GM04504 (cell line): ENCODE measurements around the gene DGCR8.

Source experiments
- DNase-seq: peaks from one replicate; pipeline ENCODE4 v3.0.0-alpha.2; 2012; ENCODE audit warnings: low read depth

Gene DGCR8

DNA sequence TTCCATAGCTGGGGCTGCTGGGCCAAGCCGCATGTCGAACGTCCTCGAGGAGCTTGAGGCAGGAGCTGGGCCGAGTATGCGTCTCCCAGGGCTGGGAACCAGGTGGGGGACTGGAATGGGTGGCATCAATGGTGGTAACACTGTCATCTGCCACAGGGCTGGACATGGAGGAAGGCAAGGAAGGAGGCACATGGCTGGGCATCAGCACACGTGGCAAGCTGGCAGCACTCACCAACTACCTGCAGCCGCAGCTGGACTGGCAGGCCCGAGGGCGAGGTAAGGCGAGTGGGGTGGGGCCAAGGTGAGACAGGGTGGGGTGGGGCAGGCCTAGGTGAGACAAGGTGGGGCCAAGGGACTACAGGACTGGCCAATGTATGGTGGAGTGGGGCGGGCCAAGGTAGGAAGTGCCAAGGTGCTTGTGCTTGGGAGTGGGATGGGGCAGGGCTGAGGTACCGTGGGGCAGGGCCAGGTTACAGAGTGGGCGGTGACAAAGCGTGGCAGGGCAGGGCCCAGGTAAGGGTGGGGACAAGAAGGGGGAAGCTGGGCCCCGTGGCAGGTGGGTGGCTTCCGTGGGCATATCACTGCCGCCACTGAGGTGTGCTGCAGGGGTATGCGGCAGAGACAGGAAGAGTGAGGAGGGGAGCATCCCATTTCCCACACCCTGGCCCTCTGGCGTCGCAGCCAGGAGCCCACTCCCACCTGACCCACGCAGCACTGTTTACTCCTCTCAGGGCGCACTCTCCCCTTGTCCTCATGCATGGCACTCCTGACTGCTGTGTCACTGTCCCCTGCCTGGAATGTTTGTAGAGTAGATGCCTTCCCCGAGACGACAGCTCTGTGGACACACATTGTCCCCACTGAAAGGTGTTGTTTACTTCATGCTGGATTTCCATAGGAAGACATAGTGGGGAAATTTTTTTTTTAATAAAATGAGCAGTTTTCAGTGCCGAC lies 27.5 kb upstream of the DGCR8 start:
- DNase-seq = no peak

DNA sequence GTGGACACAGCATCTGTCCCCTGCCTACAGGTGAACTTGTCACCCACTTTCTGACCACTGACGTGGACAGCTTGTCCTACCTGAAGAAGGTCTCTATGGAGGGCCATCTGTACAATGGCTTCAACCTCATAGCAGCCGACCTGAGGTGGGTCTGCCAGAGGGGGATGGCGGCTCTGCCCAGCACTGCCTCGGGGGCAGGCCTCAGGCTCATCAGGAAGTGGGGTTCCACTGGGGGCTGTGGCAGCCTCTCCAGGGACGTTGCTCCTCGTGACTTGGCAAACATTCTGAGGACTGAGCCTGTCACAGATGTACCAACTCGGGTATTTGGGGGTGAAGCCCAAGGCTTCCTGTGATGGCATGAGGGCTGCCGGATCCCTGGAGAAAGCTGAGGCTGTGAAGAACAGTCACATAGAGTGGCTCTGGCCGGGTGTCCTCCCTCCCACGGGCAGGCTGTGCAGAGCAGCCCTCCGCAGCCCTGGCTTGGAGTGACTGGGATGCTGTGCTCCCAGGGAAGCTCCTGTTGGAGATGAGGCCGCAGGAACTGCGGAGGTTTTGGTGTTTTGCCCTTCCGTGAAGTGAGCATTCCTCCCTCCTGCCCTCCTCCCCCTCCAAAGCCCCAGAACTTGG lies 26.5 kb upstream of the DGCR8 start:
- DNase-seq = no peak

DNA sequence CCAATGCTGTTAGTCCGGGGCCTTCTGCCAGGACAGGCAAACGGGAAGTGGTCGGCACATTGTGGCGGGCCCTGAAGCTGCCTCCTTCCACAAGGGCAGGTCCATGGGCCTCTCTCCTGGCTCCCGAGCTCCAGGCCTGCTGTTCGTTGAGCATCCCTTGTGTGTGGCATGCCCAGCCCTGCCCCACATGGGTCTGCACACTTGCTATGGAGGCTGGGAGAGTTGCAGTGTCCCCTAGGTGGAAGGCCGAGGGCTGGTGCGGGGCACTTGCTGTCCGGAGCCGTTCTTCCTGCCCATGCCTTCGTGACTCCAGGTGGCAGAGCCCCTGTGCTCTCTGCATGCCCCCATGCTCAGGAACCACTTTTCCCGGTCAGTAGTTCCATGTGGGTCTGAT lies 26.0 kb upstream of the DGCR8 start:
- DNase-seq = no peak

DNA sequence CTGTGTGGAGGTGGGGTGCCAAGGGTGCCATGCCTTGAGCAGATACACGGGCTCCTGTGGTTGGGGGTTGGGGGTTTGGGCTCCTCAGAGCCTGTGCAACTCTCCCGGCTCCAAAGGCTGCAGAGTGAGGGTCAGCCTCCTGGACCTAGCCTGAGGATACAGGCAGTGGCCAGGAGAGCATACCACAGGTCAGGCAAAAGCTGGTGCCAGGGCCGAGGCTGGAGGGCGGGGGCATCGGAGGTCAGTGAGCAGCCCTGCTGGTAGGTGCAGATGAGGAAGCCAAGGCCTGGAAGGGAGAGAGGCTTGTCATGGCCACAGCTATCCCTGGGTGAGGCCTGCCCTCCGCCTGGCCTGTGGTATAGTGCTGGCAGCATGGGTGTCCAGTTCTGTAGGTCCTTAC lies 25.6 kb upstream of the DGCR8 start:
- no peak for DNase-seq

DNA sequence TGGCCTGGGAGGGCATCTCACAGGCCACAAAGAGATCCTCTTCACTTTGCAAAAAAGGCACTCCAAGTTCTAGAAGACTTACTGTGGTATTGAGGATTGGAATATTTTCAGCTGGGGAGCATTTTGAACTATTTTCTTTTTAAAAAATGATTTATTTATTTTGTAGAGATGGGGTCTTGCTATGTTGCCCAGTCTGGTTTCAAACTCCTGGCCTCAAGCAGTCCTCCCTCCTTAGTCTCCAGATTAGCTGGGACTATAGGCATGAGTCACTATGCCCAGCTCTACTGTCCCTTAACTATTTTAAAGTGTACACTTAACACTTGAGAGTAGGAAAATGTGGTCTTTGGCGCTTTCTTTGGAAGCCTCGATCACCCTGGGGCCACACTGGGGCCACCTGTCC lies 24.9 kb upstream of the DGCR8 start:
- no peak for DNase-seq

DNA sequence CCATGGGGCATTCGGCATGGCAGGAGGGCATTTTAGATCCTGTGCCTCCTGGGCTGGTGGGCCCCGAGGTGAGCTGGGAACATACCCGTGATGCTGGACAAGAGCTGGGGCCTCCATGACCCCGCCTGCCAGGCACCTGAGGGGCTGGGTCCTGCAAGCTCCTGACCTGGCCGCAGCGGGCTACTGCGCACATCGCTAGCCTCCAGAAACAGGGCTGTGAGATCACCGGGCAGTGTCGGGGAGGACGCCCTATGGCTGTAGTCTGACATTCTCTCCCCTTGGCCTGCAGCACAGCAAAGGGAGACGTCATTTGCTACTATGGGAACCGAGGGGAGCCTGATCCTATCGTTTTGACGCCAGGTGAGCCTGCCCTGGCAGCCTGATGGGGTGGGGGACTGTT lies 24.4 kb upstream of the DGCR8 start:
- no peak for DNase-seq

DNA sequence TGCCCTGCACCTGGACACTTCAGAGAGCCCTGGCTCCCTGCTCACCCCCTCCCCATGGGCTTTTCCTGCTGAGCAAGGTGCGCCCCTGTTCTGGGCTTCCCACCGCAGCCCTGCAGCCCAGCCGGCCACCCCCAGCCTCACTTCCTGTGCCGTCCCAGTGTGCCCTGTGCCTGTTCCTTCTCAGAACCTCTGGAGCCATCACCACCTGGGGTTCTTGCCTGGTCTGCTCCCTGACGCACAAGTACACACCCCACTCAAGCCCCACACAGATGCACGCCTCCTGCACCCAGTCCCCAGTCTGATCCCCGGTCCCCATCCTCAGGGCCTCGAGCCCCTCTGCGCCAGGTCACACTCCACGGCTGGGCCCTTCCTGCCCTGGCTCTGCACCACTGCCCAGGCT lies 23.9 kb upstream of the DGCR8 start:
- DNase-seq = no peak

DNA sequence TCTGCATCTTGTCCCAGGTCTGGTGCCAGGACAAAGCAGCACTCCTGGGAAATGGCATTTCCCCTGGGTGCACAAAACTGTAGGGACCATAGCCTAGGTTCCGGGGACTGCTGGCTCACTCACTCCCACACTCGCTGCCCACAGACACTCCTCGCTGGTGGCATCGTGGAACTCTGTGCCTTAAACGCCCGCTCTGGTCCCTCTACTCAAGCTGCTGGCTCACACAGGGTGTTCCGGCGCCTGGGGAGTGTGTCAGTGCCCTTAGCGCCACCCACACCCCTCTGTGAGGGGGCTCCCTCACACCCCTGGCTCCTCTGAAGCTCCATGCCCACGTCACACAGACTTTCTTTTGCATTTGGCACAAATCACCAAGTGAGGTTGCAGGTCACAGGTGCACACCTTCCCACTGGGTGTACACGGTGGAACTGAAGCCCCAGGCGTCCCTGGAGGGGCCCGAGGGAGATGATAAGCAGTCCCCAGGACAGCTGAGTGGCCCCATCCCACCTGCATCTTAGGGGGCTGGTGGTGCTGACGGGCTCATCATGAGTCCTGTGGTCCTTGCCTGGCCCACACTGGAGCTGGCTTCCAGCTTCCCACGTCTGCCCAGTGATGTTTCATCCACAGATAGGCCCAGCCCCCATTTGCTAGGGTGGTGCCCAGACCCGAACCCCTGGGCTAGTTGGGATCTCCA lies 23.2 kb upstream of the DGCR8 start:
- no peak for DNase-seq

DNA sequence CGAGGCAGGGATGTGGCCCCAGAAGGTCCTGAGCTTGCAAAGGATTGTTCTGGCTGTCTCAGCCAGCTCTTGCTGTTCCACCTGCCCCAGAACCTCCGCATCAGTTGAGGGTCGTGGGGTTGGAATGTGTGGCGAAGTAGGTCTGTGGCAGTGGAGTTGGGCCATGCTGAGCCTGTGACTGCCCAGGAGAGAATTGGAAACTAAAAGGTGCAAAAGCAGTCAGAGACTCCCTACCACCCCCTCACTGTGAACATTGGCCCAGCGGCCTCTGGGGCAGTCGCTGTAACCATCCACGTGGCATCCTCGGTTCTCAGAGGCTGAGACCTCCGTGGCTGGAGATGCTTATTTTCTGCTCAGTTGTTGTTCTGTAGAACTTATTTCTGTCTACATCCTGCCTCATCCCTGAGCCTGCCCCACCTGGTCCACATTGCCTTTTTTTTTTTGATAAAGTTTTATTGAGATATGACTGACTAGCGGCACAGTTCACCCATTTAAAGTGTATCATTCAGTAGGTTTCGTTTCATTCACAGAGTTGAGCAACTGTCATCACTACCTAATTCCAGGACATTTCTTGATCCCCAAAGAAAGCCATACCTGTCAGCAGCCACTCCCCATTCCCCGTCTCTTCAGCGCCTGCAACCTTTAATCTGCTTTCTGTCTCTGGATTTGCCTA lies 22.3 kb upstream of the DGCR8 start:
- no peak for DNase-seq

DNA sequence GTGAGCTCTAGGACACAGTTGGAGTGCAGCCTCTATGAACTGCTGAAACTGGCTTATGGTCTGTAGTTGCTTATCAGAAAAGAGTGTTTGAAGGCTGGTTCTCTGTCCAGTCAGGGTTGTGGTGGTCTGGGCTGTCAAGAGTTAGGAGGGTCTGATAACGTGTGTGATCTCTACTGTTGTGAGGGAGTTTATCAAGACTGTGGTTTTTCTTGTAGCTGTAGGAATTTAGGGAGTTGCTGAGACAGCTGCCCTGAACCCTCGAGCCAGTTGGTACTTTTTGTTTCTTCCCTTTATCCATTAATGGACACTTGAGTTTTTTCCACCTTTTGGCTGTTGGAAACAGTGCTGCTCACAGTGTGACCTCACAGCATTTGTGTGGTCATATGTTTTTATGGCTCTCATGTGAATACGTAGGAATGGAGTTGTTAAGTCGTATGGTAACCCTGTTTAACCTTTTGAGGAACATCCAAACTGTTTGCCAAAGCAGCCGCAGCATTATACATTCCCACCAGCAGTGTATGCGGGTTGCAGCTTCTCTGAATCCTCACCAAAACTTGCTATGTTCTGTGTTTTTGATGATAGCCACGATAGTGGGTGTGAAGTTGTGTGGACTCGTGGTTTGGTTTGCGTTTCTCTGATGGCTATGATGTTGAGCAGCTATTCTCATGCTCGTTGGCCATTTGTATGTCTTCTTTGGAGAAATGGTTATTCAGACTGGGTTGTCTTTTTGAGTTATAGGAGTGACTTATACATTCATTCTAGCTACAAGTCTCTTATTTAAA lies 20.9 kb upstream of the DGCR8 start:
- no peak for DNase-seq

DNA sequence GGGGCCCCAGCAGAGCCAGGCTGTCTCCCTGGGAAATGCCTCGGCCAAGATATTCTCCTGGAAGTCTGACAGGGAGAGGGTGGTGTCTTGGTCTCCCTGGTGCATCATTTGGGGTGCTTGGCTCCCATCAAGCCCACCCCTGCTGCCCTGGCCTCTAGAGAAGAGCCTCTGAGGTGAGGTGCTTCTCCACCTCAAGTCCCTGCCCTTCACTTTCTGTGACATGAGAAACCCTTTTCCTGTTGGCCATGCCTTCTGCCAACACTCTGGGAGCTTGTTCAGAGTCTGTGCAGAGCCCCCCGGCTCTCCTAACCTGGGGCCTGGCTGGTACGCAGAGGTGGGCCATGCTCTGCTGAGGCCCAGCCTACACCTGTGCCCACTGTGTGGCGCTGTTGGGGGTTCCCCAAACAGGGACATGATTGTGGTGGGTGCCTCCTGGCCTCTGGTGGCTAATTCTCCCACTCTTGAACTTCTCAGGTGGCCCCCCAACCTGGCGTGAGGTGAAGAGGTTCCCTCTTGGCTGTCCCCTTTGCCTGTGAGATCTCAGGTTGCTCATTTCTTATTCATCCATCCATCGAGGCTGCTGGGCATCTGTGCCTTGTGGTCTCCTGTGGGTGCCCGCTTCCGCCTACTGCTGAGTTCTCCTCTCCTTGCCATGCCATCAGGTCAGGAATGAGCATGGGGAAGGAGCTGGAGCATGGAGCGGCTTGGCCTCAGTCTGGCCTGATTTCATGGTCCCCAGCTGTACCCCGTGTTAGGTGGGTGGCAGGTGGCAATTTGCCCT lies 19.2 kb upstream of the DGCR8 start:
- DNase-seq = no peak

DNA sequence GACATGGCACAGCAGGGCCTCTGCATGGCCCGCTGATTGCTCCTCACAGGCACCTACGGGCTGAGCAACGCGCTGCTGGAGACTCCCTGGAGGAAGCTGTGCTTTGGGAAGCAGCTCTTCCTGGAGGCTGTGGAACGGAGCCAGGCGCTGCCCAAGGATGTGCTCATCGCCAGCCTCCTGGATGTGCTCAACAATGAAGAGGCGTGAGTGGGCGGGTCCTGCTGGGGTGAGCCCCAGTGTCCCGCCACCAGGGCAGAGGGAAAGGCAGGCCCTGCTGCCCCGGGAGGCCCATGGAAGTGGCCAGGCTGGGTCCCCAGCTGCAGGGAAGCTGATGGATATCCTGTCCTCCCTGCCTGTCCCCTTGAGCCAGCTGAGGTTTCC lies 18.6 kb upstream of the DGCR8 start:
- no peak for DNase-seq

DNA sequence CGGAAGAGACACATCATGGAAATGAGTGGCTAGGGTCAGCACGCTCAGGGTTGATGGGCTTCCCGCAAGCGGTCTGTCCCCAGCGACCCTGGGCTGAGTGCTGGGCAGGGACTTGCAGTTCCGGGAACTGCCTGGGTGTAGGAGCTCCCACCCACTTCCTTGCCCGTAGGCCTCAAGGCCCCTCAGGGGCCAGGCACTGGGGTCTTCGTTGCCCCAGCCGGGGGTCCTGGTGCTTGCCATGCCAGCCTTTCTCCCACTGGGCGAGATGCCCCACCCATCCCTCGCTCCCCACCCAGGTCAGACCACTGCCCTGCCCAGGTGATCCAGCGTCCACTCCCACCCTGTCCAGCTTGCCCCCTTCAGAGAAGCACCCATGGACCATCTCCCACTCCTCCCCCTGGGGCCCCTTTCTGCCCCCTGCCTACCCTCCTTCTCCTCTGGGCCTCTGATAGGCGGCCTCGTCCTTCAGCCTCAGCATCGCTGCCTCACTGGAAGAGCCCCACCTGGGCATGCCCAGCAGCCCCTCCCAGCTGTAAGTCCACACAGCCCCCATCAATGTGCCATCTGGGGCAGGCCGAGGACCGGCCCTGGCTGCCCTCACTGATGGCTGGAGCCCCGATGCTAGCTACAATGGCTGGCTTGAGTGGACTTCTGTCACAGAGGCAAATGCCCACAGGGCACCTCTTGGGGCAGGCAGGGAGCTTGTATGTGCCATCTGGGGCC lies 17.8 kb upstream of the DGCR8 start:
- no peak for DNase-seq

DNA sequence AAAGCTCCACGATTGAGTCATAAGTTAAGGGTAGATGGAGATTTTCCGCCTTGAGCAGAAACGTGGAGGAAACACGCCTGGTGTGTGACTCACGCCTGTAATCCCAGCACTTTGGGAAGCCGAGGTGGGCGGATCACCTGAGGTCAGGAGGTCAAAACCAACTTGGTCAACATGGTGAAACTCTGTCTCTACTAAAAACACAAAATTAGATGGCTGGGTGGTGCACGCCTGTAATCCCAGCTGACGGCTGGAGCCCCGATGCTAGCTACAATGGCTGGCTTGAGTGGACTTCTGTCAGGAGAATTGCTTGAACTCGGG lies 17.3 kb upstream of the DGCR8 start:
- DNase-seq = no peak

DNA sequence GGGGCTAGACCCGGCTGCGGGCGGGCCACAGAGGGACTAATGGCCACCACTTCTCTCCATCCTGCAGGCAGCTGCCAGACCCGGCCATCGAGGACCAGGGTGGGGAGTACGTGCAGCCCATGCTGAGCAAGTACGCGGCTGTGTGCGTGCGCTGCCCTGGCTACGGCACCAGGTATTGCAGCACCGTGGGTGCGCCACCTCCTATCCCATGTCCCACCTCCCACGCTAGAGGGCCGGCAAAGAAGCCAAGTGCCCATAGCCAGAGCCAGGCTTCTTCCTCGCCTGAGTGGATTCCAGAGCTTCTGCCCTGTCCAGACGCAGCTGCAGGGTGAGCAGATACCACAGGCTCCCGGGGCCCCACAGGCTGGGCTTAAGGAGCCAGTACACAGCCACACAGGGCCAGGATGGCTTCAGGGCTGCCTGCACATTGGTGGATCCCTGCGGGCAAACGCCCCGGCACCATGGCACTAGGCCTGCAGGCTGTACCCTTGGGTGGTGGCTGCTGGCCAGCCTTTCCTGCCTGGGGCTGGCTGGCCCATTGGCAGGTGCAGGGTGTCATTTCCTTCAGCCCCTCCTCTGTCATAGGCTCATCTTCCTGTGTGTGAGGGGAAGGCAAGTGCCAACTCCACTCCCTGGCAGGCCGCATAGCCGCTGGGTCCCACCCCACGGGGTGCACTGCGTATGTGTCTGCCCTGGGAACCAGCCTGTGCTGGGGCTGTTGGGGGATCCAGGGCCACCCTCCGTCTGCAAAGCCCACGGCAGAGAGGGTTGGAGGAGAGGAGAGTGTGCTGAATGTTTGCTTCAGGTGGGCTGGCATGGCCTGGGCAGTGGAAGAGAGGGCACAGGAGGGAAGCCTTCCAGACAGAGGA lies 16.5 kb upstream of the DGCR8 start:
- no peak for DNase-seq

DNA sequence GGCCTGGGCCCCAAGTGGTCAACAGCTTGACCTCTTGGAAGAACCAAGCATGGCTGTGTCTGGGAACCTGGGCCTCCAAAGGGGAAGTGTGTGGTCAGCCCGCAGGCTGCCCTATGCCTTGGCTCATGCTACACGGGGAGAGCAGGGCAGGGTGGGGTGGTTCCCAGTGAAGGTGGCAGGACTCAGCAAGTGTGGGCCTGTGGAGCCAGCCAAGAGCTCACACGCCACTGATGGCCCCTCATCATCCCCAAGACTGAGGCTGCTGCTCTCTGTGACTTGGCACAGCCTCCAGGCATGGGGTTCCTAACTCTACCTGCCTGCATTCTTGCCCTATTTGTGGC lies 15.9 kb upstream of the DGCR8 start:
- DNase-seq = no peak

DNA sequence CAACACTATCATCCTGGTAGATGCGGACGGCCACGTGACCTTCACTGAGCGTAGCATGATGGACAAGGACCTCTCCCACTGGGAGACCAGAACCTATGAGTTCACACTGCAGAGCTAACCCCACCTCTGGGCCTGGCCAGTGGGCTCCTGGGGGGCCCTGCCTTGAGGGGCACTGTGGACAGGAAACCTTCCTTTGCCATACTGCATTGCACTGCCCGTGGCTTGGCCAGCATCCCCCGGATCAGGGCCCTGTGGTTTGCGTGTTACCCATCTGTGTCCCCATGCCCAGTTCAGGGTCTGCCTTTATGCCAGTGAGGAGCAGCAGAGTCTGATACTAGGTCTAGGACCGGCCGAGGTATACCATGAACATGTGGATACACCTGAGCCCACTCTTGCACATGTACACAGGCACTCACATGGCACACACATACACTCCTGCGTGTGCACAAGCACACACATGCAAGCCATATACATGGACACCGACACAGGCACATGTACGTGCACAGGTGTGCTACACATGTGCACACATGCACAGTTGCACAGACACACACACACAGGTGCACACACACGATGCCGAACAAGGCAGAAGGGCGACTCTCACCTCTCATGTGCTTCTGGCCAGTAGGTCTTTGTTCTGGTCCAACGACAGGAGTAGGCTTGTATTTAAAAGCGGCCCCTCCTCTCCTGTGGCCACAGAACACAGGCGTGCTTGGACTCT lies 15.3 kb upstream of the DGCR8 start:
- no peak for DNase-seq

DNA sequence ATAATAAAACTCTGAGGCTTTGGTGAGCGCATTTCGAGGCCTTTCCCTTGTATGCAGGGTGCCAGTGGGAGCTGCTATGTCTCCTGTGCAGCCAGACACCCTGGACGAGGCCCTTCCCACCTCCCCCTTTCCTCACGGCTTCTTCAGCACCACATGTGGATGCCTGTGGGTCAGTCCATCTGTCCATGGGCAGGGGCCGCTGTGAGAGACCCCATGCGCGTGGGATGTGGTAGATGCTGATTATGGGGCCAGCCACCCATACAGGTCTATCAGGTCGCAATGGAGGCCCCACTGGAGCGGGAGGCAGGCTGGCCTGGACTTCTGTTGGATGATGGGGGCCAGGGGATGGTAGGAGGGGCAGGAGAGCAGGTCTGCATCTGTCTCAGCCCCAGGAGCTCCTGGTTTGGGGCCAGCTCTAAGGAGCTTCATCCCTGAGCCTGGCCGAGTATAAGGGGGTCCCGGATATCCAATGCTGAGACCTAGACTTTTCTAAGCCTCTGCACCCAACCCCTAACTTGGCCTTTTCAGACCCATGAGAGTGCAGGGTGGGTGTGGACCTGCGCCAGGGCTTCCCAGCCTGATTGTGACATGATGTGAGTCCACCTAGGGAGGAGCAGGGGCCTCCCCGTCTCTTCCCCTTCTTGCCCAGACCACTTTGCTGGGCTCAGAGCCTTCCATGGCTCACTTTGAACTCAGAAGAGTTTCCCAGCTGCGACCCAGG lies 14.0 kb upstream of the DGCR8 start:
- DNase-seq = no peak
